ENCODE results near the gene NOXA1.
A peak's percentile ranks its signal among the peaks of the same experiment; 100 is the strongest.

NOXA1 gene

GRCh38 chr9:137406085-137406760 is 17.0 kb upstream of the NOXA1 start:
- H3K36me3 ChIP-seq (ENCODE audit: control insufficient read depth in 2 of 2, insufficient read depth in 1 of 2, low read length in 2 of 2): no peaks in the 10 kb centered on the region

GRCh38 chr9:137406876-137407589 is 16.2 kb upstream of the NOXA1 start:
- H3K4me1 ChIP-seq (ENCODE audit: control insufficient read depth, insufficient read depth, low read length): peaks cover 3% of the 10 kb centered on the region; the same call in 1 of the 2 replicates
- POLR2A ChIA-PET: no interaction called here
- H3K36me3 ChIP-seq (ENCODE audit: control insufficient read depth in 2 of 2, insufficient read depth in 1 of 2, low read length in 2 of 2): no peaks in the 10 kb centered on the region
- no peak overlapping the region; the same call in 1 of the 2 replicates for H3K27ac ChIP-seq (ENCODE audit: extremely low read depth, low read depth, low read length)
- CTCF ChIA-PET: interaction anchor here (0.7 to 1.1 kb wide), 3 partner anchors 17 to 120 kb away, joined by 3 to 4 read pairs (median 4); no protein-coding TSS in a partner anchor
- H3K4me3 ChIP-seq (ENCODE audit: low read depth, low read length): peak overlapping the region; percentile 30
- H3K9me3 ChIP-seq (ENCODE audit: control insufficient read depth, insufficient read depth, low read depth, low read length): no peaks in the 10 kb centered on the region
- TF ChIP-seq ZBTB48 (tag by site-specific recombination; IDR thresholded peaks at IDR 0.05) (peak; percentile 36; the same call in 1 of the 2 replicates), ZNF18 (tag by site-specific recombination; IDR thresholded peaks at IDR 0.05) (no peak), ZFHX2 (tag by site-specific recombination; conservative IDR thresholded peaks at IDR 0.05) (peak; percentile 61), ZNF521 (tag by site-specific recombination; IDR thresholded peaks at IDR 0.05) (no peak), ZIC2 (tag by site-specific recombination; IDR thresholded peaks at IDR 0.05) (peak; percentile 73; the same call in 1 of the 2 replicates), ZBTB26 (tag by site-specific recombination; optimal IDR thresholded peaks at IDR 0.05) (peak; percentile 21), EGR2 (tag by site-specific recombination; IDR thresholded peaks at IDR 0.05; ENCODE audit: low read depth) (0 out of 2 replicates have a peak, but pooled peaks have one; percentile 37), TRIM28 (IDR thresholded peaks at IDR 0.05; ENCODE audit: borderline replicate concordance, low read length) (no peak), GLIS1 (tag by site-specific recombination; IDR thresholded peaks at IDR 0.05) (peak; percentile 90), ZNF148 (tag by site-specific recombination; IDR thresholded peaks at IDR 0.05; ENCODE audit: borderline replicate concordance) (no peak), ZNF660 (tag by site-specific recombination; IDR thresholded peaks at IDR 0.05) (peak; percentile 69; the same call in 1 of the 2 replicates), ZNF585B (tag by site-specific recombination; IDR thresholded peaks at IDR 0.05) (peak; percentile 36; the same call in 1 of the 2 replicates)

More at GRCh38 chr9:137406085-137406760, 17.0 kb upstream of the NOXA1 start:
- no peaks in the 10 kb centered on the region for H3K9me3 ChIP-seq (ENCODE audit: control insufficient read depth, insufficient read depth, low read depth, low read length)
- TF ChIP-seq ZSCAN18 (tag by site-specific recombination; IDR thresholded peaks at IDR 0.05) (no peak), PRDM1 (tag by site-specific recombination; IDR thresholded peaks at IDR 0.05) (peak; percentile 65; the same call in 1 of the 2 replicates), ZNF266 (tag by site-specific recombination; IDR thresholded peaks at IDR 0.05; ENCODE audit: low read depth) (no peak), ZNF26 (tag by site-specific recombination; IDR thresholded peaks at IDR 0.05) (no peak), PATZ1 (tag by site-specific recombination; IDR thresholded peaks at IDR 0.05) (peak; percentile 21; the same call in 1 of the 2 replicates)
- no peak overlapping the region for H3K4me3 ChIP-seq (ENCODE audit: low read depth, low read length)
- ChIA-PET POLR2A (interaction anchor here (0.6 kb wide), 1 partner anchor 10 kb away, joined by 4 read pairs; no protein-coding TSS in a partner anchor), CTCF (interaction anchor here (0.7 to 0.9 kb wide), 2 partner anchors 120 to 145 kb away, joined by 3 read pairs; no protein-coding TSS in a partner anchor)
- no peaks in the 10 kb centered on the region for H3K4me1 ChIP-seq (ENCODE audit: control insufficient read depth, insufficient read depth, low read length)
- no peak overlapping the region for H3K27ac ChIP-seq (ENCODE audit: extremely low read depth, low read depth, low read length)

Data from HEK293 (cell line).